Erythroblast (primary cell): ENCODE results near the gene EXOC2.

Source experiments
- GATA1 ChIP-seq: IDR thresholded peaks from 2 replicates; pipeline ENCODE4 v1.6.1; 2011; ENCODE audit warnings: low read depth, mild to moderate bottlenecking, control low read depth, low read length, moderate library complexity
- POLR2A ChIP-seq: IDR thresholded peaks from 2 replicates; pipeline ENCODE4 v1.6.1; 2011; ENCODE audit warnings: mild to moderate bottlenecking, low read length

GRCh38 chr6:657743-658142, 35.2 kb downstream of the EXOC2 start:
- no peak for TF ChIP-seq POLR2A
- TF ChIP-seq GATA1: no peak
